ENCODE measurements around the gene MCU.
A peak's percentile ranks its signal among the peaks of the same experiment; 100 is the strongest.

MCU gene

DNA sequence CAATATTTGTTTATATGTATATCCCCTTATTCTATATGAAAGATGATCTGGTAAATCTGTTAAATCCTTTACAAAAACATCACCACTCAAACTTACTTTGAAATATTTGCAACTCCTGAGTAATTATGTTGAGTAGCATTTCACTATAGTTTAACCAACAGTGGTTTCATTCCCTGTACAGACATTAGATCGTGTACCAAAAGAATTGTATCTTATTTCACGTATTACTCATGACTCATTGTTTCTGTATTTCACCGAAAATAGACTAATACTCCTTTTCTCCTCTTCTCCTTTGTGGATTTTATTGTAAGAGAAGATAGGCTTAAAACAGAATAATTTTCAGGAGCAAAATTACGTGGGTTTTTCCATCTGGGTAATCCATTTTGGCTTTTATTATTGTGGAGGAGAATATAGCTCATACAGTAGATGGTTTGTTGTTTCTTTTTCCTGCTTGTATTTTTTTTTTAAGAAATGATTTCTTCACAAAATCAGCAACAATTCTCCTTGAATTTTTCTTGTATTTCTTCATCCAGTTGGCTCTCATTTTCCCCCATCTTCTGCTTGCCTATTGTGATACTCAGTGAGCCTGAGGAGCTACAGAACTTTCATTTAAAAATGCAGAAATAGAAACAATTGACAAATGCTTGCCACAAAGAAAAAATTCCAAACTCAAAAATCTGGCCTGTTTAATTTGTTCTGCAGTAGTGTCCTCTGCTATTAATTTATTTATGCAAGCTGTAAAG, 111.0 kb downstream of the MCU start:
- DNase-seq (ENCODE audit: low read depth): peak; percentile 45

DNA sequence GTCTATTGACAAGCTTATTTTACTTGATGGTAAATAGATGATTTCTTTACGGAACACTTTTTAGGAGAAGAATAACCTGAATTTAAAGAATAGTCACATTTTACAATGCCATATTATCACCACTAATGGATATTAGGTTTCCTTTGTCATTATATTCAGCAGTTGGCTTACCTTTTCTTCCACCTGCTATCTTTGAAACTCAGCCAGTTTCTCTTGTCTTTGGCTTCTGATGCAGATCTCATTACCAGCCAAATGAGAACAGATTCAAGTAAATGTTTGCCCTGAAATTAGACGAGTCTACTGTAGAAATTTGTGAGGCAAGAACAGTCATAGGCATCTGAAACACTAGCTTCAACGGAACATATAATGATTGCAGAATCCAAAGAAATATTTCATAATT, 116.1 kb downstream of the MCU start:
- no peak for DNase-seq (ENCODE audit: low read depth)

DNA sequence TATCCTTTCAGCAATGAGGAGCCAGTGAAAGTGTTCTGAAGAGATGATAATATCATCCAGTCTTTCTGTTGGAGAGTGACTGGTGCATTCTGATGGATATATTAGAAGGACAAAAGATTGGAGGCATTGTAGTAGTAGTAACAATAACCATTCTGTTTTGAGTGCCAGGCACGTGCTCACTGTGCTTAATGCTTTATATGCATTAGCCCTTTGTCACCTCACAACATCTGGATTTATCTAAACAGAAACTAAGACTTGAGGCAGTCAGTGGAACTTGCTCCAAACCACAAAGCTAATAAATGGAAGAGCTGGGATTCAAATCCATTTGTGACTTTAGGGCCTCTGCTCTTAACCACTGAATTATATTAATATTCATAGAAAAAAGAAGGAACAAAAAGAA, 117.1 kb downstream of the MCU start:
- no peak for DNase-seq (ENCODE audit: low read depth)

DNA sequence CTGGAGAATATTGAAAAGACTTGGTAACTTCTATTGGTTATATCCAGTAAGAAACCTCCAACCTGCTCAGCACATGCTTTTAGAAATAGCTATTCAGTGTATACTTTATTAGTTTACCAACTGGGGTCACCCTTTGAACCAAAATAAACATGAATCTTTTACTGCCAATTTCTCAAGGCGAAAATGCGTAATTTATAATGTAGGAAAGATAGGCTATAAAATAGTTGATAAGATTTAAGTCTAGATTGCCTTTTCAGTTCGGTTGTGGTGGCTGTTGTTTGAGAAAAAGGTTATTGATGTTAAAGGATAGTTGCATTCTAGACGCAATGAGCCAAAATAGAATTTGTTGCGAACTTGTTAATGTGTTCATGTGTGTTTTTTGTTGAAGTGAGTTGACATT, 119.0 kb downstream of the MCU start:
- no peak for DNase-seq (ENCODE audit: low read depth)

DNA sequence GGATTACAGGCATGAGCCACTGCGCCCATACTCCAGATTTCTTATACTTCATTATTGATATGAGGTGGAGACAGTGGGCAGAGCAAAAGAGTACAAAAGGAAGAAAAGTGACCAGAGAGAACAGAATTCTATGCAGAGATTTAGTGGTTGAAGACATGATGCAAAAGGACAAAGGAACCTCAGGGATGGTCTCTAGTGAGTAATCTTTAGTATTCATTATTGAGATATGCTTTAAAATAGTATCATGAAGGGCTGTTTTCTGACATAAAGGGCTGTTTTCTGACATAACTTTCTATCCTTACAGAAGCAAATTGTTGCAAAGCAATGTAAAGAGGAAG, 120.4 kb downstream of the MCU start:
- no peak for DNase-seq (ENCODE audit: low read depth)

DNA sequence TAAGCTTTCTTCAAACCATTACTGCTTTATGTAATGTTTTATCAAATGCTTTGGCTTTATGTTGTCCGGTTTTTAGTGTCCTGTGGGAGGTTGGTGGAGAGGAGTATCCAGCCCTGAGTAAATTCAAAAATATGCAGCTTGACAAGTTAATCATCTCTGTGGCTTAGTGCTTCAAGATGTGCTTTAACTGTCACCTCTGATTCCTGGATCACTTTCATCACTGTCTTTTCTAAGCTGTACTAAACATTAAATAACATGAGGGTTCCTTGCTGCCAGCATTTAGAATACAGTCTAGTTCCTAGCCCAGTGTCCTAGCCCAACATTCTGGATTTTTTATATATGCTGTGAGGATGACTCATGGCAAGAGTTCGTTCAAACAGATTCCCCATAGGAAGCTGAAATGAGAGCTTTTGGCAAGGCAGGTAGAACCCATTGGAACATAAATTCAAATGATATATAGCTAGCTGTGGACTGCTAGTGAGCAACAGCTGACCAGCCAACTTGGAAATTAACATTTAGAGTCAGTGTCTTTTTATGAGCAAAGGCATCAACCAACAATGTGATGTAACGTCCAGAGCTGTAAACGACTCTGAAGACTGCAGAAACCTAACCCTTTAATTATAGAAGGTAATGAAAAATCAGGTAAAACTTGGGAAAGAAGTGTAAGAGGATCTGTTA, 120.9 kb downstream of the MCU start:
- DNase-seq (ENCODE audit: low read depth): peak; percentile 35

DNA sequence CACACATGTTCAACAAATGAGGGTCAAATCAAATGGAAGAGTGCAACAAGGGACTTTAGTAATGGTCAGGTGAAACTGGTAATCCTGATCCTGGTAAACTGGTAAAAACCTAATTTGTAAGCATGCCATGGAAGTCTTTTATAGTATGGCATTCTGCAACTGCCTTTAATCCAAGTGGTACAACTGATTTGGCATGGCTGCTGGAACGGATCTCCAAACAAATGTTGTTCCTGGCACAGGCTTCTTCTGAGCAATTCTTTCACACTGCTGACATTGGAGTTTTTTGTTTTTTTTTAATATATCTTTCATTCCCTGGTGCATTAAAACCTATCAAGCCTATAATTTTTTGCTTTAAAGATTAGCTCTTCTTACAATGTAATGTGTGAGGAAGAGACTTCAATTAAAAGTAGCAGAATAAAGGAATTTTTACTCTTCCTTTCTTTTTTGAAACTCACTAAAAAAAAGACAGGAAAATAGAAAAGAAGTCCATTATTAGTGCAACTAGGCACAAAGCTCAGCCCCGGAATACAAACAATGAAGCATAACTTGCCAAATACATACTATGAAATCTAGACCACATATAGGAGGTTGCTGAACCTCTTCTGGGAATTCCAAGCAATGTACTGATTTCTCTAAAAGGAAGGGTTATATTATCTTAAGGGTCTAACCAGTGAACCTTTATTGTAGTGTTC, 122.3 kb downstream of the MCU start:
- DNase-seq (ENCODE audit: low read depth): peak; percentile 58

DNA sequence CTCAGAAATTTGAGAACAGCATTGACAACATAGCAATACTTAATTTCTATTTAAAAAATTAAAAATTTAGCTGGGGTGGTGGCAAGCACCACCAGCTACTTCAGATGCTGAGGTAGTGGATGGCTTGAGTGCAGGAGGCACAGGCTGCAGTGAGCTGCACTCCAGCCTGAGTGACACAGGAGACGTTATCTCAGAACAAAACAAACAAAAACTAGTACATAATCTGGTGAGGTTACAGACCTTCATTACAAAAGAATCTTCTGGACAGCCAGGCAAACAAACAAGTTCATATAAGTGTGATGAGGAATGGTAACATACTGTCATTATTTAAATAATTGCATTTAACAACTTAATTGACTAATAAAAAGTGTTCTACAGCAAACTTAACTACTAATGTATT, 124.6 kb downstream of the MCU start:
- DNase-seq (ENCODE audit: low read depth): no peak

DNA sequence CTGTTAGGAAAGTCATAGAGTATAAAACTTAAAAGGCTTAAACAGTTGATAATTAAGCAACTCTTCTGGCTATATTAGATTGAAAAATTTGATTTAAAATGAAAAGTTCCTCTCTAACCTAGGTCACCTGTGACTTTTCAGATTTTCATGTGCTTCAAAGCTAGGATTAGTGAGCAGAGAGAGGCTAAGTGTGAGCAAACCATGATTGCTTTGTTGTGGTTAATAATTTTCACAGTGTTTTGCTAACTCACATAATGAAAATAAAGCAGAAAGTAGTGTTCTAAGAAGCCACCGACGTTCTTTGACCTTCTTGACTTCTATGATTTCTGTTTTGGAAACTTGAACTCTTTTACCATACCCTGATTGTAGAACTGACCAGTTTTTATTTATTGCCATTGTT, 126.1 kb downstream of the MCU start:
- no peak for DNase-seq (ENCODE audit: low read depth)

DNA sequence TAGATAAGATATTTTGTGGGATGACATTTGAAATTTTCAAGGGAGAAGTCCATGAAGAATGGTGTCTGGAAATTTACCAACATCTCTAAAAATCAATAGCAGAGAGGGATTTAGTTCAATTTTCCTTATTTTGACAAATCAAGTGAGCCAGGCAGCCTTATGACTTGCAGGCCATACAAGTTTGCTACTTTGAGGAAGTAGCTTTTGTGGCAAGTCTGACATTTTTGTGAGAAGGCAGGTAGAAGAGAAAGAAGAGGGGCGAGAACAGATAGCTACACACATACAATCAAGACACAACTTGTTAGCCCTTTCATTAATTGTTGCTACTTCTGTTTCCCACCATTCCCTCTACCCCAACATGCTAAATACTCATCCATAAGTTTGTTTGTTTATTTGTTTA, 127.1 kb downstream of the MCU start:
- DNase-seq (ENCODE audit: low read depth): no peak

DNA sequence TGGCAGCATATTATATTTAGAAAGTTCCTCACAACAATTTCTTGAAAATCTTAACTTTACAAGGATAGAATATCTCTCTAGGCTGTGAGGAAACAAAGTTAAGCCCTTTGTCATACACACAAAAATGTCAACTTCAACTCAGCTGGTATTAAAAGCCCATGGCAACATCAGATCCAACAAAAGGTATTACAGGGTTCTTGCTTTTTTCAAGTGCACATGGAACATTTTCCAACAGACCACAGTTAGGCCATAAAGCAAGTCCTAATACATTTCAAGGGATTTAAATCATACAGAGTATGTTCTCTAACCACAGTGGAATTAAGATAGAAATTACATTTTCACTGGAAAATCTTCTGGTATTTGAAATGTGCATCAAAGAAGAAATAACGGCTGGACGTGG, 129.7 kb downstream of the MCU start:
- no peak for DNase-seq (ENCODE audit: low read depth)

DNA sequence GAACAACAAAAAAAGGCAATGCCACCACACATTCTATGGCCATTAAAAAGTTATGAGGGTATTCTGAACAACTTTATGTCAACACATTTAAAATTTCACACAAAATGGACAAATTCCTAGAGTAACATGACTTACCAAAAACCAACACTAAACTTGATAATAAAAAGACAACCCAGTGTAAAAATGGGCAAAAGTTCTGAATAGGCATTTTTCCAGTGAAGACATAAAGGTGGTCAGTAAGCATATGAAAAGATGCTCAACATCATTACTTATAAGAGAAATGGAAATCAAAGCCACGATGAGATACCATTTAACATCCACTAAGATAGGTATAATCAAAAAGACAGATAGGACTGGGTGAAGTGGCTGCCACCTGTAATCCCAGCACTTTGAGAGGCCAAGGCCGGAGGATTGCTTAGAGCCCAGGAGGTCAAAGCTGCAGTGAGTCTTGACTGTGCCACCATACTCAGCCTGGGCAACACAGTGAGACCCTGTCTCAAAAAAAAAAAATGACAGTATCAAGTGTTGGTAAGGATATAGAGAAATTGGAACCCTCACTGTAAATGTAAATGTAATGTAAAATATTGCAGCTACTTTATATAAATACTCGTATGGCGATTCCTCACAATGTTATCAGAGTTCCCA, 130.5 kb downstream of the MCU start:
- DNase-seq (ENCODE audit: low read depth): no peak

DNA sequence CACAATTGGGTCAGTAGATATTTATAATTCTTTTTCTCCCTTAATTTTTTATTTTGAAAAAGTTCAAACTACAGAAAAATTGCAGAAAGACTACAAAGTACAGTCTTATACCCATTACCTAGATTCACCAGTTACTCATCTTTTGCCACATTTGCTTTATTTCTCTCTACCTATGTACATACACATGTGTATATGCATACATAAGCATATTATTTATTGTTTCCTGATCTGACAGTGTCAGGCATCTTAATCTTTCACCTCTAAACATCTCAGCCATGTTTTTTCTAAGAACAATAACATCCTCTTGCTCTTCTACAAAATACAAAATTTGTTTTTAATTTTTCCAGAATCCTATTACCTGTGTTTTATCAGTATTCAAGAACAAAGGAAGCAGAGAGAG, 133.2 kb downstream of the MCU start:
- no peak for DNase-seq (ENCODE audit: low read depth)

DNA sequence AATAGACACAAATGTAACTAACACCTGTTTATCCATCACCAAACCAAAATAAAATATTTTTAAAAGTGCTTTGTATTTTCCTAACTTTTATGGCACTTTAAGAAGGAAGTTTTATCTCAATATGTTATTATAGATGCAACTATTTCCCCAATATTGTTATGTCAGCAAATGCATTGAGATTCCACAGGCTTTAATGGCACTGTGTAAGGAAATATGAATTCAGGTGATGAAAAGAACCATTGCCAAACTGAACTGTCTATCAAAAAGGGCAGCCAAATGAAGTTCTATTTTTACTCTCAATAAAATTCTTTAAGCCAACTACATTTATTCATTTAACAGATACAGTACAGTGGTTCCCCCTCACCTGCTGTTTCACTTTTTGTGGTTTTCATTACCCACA, 134.4 kb downstream of the MCU start:
- no peak for DNase-seq (ENCODE audit: low read depth)

DNA sequence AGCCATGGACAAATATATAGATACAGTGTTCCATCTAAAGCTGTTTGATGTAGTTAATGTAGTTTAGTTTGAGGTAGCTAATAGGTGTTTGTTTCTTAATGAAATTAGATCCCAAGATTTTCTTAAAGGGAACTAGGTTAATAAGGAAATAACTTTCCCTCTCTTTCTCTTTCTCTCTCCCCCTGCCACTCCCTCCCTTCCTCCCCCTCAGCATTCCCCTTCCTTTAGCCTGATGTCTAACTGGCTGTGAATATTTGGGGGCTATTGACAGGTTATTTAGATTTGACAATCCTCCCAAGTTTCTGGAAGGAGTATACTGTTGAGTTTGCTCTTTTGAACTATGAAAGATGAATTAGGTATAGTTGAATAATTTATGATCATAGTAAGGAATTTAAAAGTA, 136.4 kb downstream of the MCU start:
- no peak for DNase-seq (ENCODE audit: low read depth)

DNA sequence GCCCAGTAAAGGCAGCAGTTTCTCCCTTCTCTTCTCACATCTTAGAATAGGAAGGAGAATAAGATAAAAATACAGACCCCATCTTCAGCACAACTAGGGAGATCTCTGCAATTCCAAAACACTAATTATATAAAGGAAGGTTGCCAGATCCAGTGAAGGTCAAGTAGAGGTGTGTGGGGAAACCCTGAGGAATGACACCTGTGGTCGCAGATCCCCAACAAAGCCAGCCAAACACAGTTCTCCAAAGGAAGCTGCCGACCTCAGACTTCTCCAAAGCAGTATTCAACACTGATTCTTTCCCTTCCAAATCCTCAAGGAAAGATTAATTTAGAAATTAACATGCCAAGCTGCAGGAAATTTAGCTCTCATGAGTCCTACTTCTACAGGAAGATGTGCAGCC, 138.7 kb downstream of the MCU start:
- DNase-seq (ENCODE audit: low read depth): no peak

DNA sequence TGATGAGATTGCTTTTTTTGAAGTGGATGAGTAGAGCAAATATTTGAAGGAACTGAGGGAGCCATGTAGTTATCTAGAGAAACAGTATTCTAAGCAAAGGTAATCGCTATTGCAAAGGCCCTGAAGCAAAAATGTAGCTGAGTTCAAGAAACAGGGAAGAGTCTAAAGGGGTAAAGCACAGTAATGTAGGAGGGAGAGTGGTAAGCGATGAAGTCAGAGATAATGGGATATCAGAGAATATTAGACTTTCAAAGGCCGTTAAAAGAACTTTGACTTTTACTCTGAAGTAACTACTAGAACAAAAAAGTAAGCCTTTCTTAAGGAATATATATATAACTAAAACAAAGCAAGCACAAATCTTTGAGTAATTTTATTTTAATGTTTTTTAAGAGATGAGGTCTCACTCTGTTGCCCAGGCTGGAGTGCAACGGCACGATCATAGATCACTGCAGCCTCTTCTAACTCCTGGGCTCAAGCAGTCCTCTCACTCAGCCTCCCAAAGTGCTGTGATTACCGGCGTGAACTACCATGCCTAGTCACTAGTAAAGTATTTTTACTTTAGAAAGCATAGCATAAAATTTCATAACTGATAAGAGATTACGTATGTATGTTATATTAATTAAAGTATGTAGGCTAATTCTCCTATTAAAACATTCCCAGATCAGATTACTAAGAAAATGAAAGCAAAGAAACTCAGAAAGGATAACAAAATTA, 139.9 kb downstream of the MCU start:
- DNase-seq (ENCODE audit: low read depth): no peak

DNA sequence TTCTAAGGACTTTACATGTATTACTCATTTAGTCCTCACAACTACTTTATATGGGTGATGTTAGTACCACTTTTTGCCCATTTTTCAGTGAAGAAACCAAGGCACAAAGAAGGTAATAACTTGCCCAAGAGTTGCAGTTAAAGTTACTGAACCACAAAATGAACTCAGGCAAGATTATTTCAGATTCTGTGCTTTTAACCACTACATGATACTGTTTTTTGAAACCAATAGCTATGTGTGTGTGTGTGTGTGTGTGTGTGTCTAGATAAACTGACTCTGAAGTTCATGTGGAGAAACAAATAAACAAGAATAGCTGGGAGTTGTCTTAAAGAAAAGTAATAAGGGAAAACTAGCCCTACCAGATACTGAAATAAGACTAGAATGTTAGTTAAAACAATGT, 140.8 kb downstream of the MCU start:
- no peak for DNase-seq (ENCODE audit: low read depth)

DNA sequence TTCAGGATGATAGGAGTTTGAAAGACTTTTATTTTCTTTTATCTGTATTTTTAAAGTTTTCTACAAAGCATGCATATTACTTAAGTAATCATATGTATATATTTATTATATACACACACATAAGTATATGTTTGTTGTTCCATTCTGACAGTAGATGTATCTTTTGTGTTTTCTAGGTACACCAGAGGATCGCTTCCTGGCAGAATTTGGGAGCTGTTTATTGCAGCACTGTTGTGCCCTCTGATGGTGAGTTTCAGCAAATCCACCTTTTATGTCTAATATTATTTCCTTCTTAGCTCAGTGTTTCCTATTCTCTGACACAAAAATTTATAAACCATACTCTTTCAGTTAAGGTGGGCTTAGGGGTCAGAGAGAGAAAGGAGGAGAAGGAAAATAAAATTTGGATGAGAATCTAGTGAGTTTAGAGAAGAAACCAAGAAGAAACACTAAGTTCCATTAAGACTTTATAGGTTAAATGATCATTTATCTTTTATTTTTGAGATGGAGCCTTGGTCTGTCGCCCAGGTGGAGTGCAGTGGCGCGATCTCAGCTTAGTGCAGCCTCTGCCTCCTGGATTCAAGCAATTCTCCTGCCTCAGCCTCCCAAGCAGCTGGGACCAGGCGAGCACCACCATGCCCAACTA, 142.4 kb downstream of the MCU start:
- peak; percentile 64 for DNase-seq (ENCODE audit: low read depth)

DNA sequence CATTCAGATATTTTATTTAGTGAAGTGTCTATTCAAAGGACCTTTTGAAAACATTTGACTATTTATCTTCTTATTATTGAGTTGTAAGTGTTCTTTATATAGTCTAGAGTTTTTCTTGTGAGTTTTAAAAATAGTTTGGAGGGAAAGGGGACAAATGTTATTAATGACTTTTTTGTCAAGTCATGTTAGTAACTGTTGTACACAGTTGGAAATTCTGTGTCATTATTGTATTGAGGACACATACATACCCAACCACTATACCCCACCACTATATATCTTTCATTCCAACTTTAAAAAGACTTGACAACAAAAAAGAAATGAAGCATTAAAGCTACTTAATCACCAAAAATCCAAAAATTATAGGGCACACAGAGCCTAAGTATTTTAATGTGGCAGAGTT, 148.4 kb downstream of the MCU start:
- DNase-seq (ENCODE audit: low read depth): no peak

DNA sequence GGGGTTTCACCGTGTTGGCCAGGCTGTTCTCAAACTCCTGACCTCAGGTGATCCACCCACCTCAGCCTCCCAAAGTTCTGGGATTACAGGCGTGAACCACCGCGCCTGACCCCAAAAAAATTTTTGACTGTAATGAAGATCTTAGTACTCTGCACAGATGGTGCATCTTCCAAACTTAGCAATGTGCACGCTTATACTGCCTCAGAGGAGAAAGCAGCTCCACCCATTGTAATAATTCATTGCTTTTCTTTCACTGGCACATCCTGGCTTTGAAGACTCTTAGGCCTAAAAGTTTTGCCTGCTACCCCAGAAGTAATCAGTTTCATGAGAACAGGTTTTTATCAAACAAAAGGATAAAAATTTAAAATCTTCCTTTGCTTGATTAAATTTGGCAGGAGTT, 149.5 kb downstream of the MCU start:
- no peak for DNase-seq (ENCODE audit: low read depth)

DNA sequence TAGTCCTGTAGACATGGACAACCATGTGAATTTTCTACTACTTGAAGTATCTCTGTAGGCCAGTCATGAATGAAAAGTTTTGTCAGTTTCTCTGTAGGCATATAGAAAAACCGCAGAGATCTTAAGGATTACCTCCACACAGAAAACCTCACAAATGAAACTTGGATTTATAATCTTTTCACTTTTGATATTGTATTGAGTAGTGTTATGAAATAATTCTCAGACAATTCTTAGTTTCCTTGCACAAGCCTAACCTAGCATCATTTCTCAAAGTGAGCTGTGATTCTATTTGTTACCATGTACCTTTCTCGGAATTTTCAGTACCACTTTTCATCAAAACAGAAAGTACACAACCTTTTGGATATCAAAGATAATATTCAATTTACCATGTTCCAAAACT, 150.2 kb downstream of the MCU start:
- no peak for DNase-seq (ENCODE audit: low read depth)
